ENCODE measurements around the gene CCDC80. TPM values are rescaled to one million over a fixed set of nuclear protein-coding genes. Genes with fewer than 3 reads are reported as not detected.

Gene CCDC80
- total RNA-seq, 3 donors from 2014 or later (not counting 1 experiment from before 2014, with no cell fraction given), result 0.08 TPM; not detected in 2

DNA sequence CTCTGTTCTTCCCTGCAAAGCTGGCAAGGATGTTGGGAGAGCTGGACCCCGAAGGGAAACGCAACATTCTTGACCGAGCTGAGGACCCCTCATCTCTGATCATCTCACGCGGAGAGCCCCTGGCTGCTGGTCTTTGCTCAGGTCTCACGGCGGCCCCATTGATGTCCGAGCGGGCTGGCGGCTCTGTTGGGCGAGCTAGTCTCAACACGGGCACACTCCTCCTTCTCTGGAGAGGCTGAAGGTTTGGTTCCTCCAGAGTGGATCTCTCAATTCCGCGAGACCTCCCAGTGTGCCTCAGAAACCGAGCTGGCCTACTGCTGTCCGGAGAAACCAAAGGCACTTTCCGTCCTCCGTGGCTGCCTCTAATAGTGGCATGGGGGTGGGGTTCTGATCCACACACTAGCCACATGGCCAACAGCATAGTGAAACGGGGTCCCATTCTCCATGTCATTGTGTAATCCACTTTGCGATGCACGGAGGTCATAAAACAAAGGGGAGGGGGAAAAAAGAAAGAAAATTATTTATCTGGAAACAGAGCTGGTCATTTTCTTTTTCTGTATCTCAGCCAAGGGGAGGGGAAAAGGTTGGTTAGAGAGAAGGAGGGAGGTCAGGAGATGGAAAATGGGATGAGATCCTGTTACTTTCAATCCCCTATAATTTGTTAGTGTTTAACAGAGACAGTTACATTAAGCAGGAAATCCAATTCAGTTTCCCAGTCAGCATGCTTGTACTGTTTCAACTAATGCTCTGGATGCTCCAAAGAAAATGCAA is 1.3 kb downstream of the CCDC80 start:
- Mint-ChIP-seq H3K27ac (no peak overlapping the region), H3K4me3 (no peak overlapping the region), H3K27me3 (ENCODE audit: low read depth in 2 of 2) (peaks cover 8 to 9% of the 10 kb centered on the region in 2 donors), H3K36me3 (no peaks in the 10 kb centered on the region), H3K4me1 (peaks cover 17 to 21% of the 10 kb centered on the region in 2 donors), H3K9me3 (no peaks in the 10 kb centered on the region)
- DNase-seq, result no peak
- no peaks in the 10 kb centered on the region for H3K36me3 ChIP-seq (ENCODE audit: control insufficient read depth, insufficient read depth, low read length)
- H3K9me3 ChIP-seq (ENCODE audit: control insufficient read depth, insufficient read depth, low read length), result no peaks in the 10 kb centered on the region
- H3K27me3 ChIP-seq (ENCODE audit: control insufficient read depth, insufficient read depth, low read length), result peaks cover 11% of the 10 kb centered on the region
- no peak overlapping the region for H3K4me3 ChIP-seq (ENCODE audit: low read length)
- 92% methylated on average over 21 of the region's 21 CpGs for WGBS (ENCODE audit: insufficient coverage)
- intact Hi-C loops (cut with micrococcal nuclease), result loop anchor here (5.0 kb wide), 1 partner anchor 398 kb away; no protein-coding TSS in a partner anchor
- H3K4me1 ChIP-seq (ENCODE audit: control insufficient read depth, insufficient read depth, low read length), result peaks cover 17% of the 10 kb centered on the region
- ATAC-seq, result no peak
- H3K27ac ChIP-seq (ENCODE audit: low read length), result no peak overlapping the region
- TF ChIP-seq, protein P1, sequence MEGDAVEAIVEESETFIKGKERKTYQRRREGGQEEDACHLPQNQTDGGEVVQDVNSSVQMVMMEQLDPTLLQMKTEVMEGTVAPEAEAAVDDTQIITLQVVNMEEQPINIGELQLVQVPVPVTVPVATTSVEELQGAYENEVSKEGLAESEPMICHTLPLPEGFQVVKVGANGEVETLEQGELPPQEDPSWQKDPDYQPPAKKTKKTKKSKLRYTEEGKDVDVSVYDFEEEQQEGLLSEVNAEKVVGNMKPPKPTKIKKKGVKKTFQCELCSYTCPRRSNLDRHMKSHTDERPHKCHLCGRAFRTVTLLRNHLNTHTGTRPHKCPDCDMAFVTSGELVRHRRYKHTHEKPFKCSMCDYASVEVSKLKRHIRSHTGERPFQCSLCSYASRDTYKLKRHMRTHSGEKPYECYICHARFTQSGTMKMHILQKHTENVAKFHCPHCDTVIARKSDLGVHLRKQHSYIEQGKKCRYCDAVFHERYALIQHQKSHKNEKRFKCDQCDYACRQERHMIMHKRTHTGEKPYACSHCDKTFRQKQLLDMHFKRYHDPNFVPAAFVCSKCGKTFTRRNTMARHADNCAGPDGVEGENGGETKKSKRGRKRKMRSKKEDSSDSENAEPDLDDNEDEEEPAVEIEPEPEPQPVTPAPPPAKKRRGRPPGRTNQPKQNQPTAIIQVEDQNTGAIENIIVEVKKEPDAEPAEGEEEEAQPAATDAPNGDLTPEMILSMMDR (IDR thresholded peaks at IDR 0.05), result no peak

DNA sequence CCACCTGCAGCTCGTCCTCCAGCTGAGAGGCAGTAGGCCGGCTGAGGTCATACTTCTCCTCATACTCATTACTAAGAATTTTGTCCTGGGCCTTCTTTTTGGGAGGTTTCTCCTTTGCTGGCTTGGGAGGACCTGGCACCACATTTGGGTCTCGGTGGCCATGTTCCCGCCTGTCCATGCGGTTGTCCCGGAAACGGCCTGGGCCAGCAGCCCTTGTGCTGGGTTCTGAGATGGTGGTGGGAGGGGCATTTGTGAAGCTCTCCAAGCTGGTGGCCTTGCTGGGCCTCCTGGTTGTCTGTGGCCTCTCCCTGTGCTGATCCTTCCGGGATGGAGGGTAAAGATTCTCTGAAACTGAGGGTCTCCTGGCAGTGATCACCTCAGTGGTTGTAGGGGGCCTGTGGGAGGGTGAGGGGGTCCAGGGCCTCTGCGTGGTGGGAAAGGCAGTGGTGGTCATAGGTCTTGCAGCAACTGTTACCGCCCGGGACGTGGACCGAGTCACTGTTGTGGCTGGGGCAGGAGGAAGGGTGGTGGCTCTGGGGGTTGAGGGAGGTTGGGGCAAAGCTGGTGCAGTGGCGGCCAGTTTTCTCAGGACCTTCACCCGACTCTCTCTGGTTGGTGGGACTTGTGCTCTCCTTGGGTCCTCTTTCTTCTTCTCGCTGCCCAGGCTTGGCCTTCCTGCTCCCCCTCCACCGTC is 2.5 kb downstream of the CCDC80 start:
- Histone ChIP-seq H3K36me3 (ENCODE audit: control insufficient read depth, insufficient read depth, low read length) (no peaks in the 10 kb centered on the region), H3K4me3 (ENCODE audit: low read length) (no peak overlapping the region), H3K27me3 (ENCODE audit: control insufficient read depth, insufficient read depth, low read length) (peaks cover 11% of the 10 kb centered on the region), H3K4me1 (ENCODE audit: control insufficient read depth, insufficient read depth, low read length) (peaks cover 6% of the 10 kb centered on the region), H3K9me3 (ENCODE audit: control insufficient read depth, insufficient read depth, low read length) (no peaks in the 10 kb centered on the region), H3K27ac (ENCODE audit: low read length) (no peak overlapping the region)
- peaks cover 9% of the 10 kb centered on the region in 2 donors for H3K4me1 Mint-ChIP-seq
- H3K9me3 Mint-ChIP-seq, result no peaks in the 10 kb centered on the region
- intact Hi-C loops (cut with micrococcal nuclease), result no loop called here
- H3K27ac Mint-ChIP-seq, result no peak overlapping the region
- TF ChIP-seq, protein P1 (IDR thresholded peaks at IDR 0.05), result no peak
- 90% methylated on average over 17 of the region's 17 CpGs for WGBS (ENCODE audit: insufficient coverage)
- ATAC-seq, result no peak
- no peak overlapping the region for H3K4me3 Mint-ChIP-seq
- no peaks in the 10 kb centered on the region for H3K36me3 Mint-ChIP-seq
- no peak for DNase-seq
- H3K27me3 Mint-ChIP-seq (ENCODE audit: low read depth in 2 of 2), result peaks cover 8 to 9% of the 10 kb centered on the region in 2 donors

DNA sequence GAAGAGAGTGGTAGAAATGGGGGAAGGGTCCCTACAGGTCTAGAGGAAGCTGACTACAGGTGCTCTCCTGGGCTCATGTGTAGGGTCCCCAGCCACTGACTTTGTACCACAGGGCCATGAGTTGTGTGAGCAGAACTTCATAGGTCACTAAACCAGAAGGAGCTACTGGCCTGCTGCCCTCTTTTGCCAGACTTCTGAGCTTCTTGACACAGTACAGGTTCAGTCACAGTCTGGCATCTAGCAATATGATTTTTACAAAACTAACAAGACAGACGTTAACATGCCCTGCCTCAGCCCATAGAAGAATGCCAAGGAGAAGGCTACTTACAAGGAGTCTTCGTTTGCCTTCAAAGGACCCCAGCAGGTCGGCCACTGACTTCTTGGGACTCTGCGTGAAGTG is 3.2 kb downstream of the CCDC80 start:
- no peaks in the 10 kb centered on the region for H3K9me3 ChIP-seq (ENCODE audit: control insufficient read depth, insufficient read depth, low read length)
- DNase-seq (no peak), ATAC-seq (no peak)
- Mint-ChIP-seq H3K4me1 (peaks cover 2% of the 10 kb centered on the region in 2 donors), H3K36me3 (no peaks in the 10 kb centered on the region), H3K27ac (no peak overlapping the region), H3K4me3 (no peak overlapping the region), H3K9me3 (no peaks in the 10 kb centered on the region), H3K27me3 (ENCODE audit: low read depth in 2 of 2) (peaks cover 6 to 14% of the 10 kb centered on the region in 2 donors)
- no peak overlapping the region for H3K4me3 ChIP-seq (ENCODE audit: low read length)
- no peaks in the 10 kb centered on the region for H3K36me3 ChIP-seq (ENCODE audit: control insufficient read depth, insufficient read depth, low read length)
- intact Hi-C loops (cut with micrococcal nuclease), result no loop called here
- TF ChIP-seq, protein P1 (IDR thresholded peaks at IDR 0.05), result no peak
- no peak overlapping the region for H3K27ac ChIP-seq (ENCODE audit: low read length)
- 92% methylated on average over 4 of the region's 4 CpGs for WGBS (ENCODE audit: insufficient coverage)
- peaks cover 11% of the 10 kb centered on the region for H3K27me3 ChIP-seq (ENCODE audit: control insufficient read depth, insufficient read depth, low read length)
- H3K4me1 ChIP-seq (ENCODE audit: control insufficient read depth, insufficient read depth, low read length), result no peaks in the 10 kb centered on the region

Measured in natural killer cell (primary cell).